Left renal cortex interstitium (tissue), 4 donors: Measurements from ENCODE around the gene RPTOR. TPM values are rescaled to one million over a fixed set of nuclear protein-coding genes. Genes with fewer than 3 reads are reported as not detected.

Experiments used
- DNase-seq, 4 donors: peaks; one replicate each; pipeline ENCODE4 v3.0.0-alpha.2; 2013; ENCODE audit warnings: low read depth in 4 of 4, low spot score in 2 of 4, missing footprints in 1 of 4
- polyA plus RNA-seq, 4 donors: library from polyadenylated mRNA; unstranded; fragments of 120-200 nt; gene quantifications; one replicate each; pipeline ENCODE4 v1.2.1, GENCODE V29; 2013; ENCODE audit not compliant: insufficient read length in 4 of 4

The RPTOR gene
- polyA plus RNA-seq, 4 donors, result 16.5 to 25.0 (median 19.7) TPM

DNA sequence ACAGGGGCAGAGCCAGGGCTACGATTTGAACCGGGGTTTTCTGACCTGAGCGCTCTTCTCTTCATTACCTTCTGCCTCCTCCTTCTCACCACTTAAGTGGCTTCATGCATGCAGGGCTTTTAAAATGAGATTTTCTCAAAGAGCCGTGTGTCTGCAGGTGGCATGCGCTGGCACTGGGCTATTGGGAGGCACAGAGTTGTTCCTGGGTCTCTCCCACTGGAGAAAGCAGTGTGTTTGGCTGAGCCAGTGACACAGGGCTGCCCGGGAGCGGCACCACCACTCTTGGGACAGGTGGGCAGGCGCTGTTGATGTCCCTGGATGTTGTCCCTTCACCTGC lies 228.2 kb downstream of the RPTOR start:
- DNase-seq, result no peak

- no peak for DNase-seq
Observed at GRCh38 chr17:80773243-80773991, 228.8 kb downstream of the RPTOR start.

- DNase-seq, result no peak
Observed at GRCh38 chr17:80774146-80774545, 229.5 kb downstream of the RPTOR start.

DNA sequence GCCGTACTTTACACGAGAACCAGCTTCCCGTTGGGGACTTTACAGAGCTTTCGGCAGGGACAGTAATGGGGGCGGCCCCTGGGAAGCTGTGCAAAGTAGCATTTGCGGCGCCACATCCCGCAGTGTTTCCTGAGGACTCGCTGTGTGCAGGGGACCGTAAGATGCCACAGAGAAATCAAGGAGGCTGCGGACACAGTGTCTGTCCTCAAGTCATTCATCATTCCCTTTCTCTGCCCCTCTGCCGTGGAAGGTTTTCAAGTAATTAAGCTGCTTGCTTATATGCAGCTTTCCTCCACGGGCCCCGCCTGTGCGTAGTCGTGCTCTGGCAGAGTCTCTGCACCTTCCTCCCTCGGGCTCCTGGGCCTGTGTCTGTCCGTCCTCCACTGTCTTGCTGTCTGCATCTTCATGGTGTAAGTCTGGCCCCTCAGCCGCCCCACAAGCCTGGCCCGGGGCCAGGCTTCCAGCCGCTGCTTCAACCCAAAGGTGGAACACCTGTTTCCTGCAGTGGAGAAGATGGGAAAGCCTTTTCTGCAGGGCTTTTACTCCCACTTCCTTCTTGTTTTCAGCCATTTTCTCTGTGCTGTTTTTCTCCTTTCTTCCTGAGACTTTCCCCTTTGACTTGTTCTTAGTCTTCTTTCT lies 230.1 kb downstream of the RPTOR start:
- DNase-seq, result no peak

DNA sequence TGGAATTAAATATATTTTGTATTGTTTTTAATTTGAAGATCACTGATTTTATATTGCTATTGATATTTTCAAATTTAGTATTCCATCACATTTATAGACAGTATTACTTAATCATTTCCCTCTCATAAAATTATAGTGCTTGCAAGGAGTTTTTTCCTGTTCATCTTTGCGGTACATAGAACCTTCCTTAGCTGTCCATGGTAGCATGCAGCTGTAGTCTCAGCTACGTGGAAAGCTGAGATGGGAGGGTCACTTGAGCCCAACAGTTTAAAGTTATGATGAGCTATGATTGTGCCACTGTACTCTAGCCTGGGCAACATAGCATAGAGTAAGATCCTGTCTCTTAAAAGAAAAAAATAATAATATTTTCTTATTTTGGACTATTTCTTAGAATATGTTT lies 231.2 kb downstream of the RPTOR start:
- no peak for DNase-seq

- no peak for DNase-seq
Observed at GRCh38 chr17:80777274-80777673, 232.6 kb downstream of the RPTOR start.

DNA sequence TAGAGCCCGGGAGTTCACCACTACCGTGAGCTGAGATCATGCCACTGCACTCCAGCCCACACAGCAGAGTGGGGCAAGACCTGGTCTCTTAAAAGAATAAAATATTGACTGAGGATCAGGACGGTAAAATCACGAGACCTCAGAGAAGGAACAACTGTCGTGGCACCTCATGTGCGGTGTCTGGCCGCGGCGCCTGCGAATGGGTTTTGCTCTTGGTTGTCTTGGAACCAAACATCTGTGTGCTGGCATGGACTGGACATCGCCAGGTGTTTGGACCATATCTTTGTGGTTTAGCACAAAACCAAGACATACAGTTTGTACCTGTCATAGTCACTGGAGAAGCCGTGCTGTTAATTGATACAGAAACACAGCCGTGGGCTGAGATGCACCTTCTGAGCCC lies 234.1 kb downstream of the RPTOR start:
- no peak for DNase-seq

GRCh38 chr17:80779336-80779735 lies 234.7 kb downstream of the RPTOR start:
- no peak for DNase-seq

GRCh38 chr17:80779961-80780380 lies 235.3 kb downstream of the RPTOR start:
- DNase-seq, result no peak

GRCh38 chr17:80780381-80781198 lies 236.0 kb downstream of the RPTOR start:
- no peak for DNase-seq

DNA sequence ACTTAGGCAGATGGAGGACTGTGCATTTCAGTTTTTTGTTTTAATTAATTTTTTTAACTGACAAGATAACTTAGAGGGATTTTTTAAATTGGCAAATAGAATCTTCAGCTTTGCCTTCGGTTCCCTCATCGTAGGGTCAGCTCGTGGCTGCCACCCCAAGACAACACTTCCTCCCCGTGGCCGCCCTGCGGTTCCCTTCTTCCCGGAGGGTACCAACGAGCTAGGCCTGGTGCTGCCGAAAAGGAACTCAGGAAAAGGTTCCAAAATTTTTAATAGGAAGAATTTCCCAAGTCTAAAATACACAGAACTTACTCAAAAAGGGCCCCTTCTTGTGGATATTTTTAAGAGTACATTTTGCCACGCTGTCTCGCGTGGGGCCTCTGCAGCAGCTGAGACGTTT lies 236.6 kb downstream of the RPTOR start:
- no peak for DNase-seq

- DNase-seq, result no peak
Observed at GRCh38 chr17:80781807-80782277, 237.2 kb downstream of the RPTOR start.

DNA sequence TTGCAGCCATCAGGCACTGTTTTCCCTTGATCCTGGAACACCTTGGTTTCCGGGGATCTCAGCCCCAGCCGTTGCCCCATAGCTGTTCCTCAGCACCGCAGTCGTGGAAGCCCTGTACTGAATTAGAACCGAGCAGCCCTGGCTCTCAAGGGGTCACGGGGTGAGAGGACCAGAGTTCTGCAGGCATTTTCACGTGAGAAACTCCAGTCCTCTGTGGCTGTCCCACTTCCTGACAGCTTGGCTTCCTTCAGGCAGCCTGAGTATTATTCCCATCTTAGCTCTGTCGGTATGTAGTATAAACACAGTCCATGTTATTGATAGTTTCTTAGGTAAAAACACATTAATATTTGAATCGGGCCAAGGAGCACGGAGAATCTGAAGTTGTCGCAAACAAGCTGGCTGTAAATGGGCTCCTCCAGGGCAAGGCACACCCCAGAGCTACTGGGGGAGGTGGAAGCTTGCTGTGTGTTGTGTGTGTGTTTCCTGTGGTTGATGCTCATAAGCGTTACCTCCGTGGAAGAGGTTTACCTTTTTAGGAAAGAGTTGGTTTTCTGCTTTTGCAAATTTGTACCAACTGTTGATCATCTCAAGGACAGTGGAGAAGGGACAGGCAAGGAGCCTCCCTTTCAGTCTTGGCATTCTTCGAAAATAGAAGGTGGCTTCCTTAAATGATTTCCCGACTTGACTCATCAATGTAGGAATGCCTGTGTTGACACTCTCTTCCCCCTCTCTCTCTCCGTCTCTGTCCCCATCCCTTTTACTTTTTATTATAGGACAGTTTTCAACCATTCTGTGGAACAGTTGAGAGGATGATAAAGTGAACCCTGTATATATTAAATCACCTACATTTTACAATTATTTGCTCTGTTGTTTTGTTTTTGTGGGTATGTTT lies 238.1 kb downstream of the RPTOR start:
- DNase-seq, result no peak

DNA sequence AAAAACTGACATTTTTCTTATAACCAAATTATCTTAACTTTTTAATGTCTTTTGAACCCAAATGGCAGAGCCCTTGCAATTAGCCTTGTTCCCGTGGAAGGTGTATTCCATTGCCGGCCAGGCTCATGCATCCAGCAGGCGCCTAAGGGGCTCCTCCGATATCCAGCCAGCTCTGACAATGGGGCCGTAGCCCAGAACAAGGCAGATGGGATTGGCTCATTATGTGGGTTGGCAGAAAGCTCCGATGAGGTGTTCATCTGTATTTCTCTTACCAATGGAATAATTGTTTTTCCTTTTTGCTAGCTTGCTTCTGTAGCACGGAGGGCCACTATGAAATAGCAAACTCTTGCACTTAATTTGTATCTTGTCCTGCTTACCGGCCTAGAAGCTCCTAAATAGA lies 238.8 kb downstream of the RPTOR start:
- no peak for DNase-seq

GRCh38 chr17:80783971-80784370 lies 239.3 kb downstream of the RPTOR start:
- DNase-seq, result no peak

DNA sequence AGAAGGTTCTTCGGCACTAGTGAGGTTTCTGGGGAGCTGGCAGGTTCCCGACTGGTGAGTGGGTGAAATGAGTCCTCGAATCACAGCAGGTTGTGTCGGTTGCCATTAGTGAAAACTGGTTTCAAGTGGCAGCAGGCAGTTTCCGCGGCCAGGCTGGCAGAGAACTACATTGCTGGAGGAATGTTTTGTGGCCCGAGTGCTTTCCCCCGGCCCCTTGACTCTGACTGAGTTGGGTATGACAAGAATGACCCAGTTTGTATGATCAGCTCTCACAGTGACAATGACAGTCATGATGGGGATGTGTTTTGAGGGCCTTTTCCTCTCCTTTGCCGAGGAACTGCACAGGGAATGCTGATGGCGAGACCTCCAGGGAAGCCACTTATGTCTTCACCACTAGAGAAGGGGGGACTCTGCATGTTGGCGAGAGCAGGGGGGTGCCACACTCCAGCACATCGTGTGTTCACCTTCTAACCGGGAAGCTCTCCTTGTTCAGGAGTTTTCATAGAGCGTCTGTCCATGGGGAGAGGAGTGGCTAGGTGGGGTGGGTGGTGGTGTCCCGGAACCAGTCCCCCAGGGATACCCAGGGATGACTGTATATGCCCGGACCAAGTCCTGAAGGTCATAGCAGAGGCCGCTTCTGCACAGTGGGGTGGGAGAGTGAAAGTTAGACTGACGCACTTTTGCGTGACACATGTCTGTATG lies 241.0 kb downstream of the RPTOR start:
- DNase-seq, result no peak

DNA sequence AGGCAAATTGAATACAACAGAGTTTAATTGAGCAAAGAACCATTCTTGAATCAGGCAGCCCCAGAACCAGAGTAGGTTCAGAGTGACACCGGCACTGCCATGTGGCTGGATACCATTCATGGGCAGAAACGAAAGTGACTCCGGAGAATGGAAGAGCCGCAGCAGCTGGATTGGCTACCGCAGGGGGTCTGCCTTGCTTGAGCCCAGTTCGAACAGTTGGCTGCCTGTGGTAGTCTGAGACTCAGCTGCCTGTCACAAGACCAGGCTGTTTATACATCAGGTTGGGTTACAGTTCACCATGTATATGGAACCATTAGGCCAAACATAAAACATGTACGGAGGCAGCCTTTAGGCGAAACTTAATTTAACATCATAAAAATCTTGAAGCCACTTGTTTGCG lies 241.8 kb downstream of the RPTOR start:
- no peak for DNase-seq

- DNase-seq, result no peak
Observed at GRCh38 chr17:80786887-80787286, 242.2 kb downstream of the RPTOR start.

DNA sequence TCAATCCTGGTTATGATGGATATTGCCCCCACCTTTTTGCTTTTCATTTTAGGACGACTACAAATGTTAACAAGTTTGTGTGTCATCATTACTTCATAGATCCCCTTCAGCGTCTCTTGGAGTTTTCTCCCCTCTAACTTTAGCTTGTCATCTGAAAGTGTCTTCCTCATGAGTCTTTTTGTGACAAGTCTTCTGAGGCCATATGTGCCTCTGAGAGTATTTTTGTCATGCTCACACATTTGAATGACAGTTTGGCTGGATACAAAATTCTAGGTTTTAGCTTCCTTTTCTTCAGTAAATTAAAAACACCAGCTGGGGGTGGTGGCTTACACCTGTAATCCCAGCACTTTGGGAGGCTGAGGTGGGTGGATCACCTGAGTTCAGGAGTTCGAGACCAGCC lies 243.2 kb downstream of the RPTOR start:
- DNase-seq, result no peak

DNA sequence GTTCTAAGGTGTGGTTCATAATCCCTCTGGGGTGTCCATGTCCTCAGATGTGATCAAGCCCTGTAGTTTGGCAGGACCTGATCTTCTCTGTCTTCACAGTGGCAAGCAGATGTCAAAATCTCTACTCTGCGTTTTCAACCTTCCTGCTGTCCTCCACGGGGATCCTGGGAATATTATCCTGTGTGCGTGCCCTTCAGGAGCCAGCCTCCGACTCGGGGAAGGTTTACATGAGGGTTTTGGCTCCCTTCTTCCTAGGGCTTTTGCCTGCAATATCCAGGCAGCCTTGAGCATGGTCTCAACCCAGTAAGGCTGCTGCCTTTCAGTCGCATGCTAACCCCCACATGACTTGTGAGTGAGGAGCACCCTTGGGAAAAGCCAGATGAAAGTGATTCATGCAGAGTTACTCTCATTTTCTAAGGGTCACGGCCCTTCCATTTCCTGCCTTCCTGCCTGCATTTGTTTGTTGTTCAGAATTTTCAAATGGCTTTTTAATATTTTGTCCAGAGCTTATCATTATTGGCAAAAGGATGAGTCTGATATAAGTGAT lies 244.8 kb downstream of the RPTOR start:
- no peak for DNase-seq
